ENCODE data around the gene TAF13.

TAF13 gene

DNA sequence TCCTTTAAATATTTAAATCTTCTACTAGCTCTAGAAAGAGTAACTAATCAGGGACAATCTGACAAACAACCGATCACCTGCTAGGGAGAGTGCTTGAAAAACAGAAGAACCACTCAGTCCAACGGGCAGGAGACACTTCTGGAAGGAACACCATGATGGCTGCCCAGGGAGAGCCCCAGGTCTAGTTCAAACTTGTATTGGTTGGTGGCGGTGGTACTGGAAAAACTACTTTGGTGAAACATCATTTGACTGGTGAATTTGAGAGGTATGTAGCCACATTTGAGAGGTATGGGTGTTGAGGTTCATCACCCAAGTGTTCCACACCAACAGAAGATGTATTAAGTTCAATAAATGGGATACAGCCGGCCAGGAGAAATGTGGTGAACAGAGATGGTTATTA lies 29.1 kb downstream of the TAF13 start:
- TF ChIP-seq, protein P1, sequence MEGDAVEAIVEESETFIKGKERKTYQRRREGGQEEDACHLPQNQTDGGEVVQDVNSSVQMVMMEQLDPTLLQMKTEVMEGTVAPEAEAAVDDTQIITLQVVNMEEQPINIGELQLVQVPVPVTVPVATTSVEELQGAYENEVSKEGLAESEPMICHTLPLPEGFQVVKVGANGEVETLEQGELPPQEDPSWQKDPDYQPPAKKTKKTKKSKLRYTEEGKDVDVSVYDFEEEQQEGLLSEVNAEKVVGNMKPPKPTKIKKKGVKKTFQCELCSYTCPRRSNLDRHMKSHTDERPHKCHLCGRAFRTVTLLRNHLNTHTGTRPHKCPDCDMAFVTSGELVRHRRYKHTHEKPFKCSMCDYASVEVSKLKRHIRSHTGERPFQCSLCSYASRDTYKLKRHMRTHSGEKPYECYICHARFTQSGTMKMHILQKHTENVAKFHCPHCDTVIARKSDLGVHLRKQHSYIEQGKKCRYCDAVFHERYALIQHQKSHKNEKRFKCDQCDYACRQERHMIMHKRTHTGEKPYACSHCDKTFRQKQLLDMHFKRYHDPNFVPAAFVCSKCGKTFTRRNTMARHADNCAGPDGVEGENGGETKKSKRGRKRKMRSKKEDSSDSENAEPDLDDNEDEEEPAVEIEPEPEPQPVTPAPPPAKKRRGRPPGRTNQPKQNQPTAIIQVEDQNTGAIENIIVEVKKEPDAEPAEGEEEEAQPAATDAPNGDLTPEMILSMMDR (IDR thresholded peaks at IDR 0.05; ENCODE audit: low read depth, low read length): no peak
- no peak for TF ChIP-seq EZH2phosphoT487 (IDR thresholded peaks at IDR 0.05; ENCODE audit: low read depth)
- H3K36me3 ChIP-seq (replicated peaks; ENCODE audit: low read depth, low read length): no peaks in the 10 kb centered on the region
- H4K20me1 ChIP-seq (ENCODE audit: insufficient read depth, low read length): no peaks in the 10 kb centered on the region
- H2AFZ ChIP-seq (ENCODE audit: low read depth, low read length): no peak overlapping the region
- no peaks in the 10 kb centered on the region for H3K4me1 ChIP-seq (ENCODE audit: low read length)
- no peaks in the 10 kb centered on the region for H3K27me3 ChIP-seq (ENCODE audit: low read depth, low read length)
- H3K79me2 ChIP-seq (ENCODE audit: low read length): no peaks in the 10 kb centered on the region
- no peaks in the 10 kb centered on the region for H3K9me3 ChIP-seq (ENCODE audit: insufficient read depth, low read length)
- H3K4me3 ChIP-seq (ENCODE audit: low read length): no peak overlapping the region
- no peak overlapping the region for H3K4me2 ChIP-seq (ENCODE audit: low read length)
- no peak overlapping the region for H3K27ac ChIP-seq (ENCODE audit: low read length)
- no peak overlapping the region for H3K9ac ChIP-seq (ENCODE audit: low read length)

DNA sequence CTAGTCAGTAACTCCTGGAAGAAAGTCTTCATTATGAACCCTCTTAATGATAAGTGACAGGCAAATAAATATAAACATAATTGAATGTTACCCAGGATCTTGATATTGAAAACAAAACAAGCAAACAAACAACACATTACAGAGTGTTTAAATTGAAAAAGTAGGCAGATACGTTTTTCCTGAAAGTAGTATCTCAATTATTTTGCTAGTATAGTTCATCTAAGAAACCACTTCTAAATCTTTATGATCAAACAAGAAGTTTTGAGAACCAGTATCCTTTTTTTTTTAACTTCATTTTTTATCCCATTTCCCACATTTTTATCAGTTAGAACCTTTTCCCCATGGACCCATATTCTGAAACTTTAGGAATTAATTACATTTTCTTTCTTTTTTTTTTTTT lies 30.2 kb downstream of the TAF13 start:
- Histone ChIP-seq H4K20me1 (ENCODE audit: insufficient read depth, low read length) (no peaks in the 10 kb centered on the region), H3K27ac (ENCODE audit: low read length) (no peak overlapping the region), H2AFZ (ENCODE audit: low read depth, low read length) (no peak overlapping the region), H3K4me1 (ENCODE audit: low read length) (no peaks in the 10 kb centered on the region), H3K79me2 (ENCODE audit: low read length) (peaks cover 6% of the 10 kb centered on the region), H3K36me3 (replicated peaks; ENCODE audit: low read depth, low read length) (no peaks in the 10 kb centered on the region), H3K27me3 (ENCODE audit: low read depth, low read length) (no peaks in the 10 kb centered on the region), H3K4me2 (ENCODE audit: low read length) (no peak overlapping the region), H3K9ac (ENCODE audit: low read length) (no peak overlapping the region), H3K4me3 (ENCODE audit: low read length) (no peak overlapping the region), H3K9me3 (ENCODE audit: insufficient read depth, low read length) (no peaks in the 10 kb centered on the region)
- TF ChIP-seq, protein P1 (IDR thresholded peaks at IDR 0.05; ENCODE audit: low read depth, low read length): no peak
- no peak for TF ChIP-seq EZH2phosphoT487 (IDR thresholded peaks at IDR 0.05; ENCODE audit: low read depth)

DNA sequence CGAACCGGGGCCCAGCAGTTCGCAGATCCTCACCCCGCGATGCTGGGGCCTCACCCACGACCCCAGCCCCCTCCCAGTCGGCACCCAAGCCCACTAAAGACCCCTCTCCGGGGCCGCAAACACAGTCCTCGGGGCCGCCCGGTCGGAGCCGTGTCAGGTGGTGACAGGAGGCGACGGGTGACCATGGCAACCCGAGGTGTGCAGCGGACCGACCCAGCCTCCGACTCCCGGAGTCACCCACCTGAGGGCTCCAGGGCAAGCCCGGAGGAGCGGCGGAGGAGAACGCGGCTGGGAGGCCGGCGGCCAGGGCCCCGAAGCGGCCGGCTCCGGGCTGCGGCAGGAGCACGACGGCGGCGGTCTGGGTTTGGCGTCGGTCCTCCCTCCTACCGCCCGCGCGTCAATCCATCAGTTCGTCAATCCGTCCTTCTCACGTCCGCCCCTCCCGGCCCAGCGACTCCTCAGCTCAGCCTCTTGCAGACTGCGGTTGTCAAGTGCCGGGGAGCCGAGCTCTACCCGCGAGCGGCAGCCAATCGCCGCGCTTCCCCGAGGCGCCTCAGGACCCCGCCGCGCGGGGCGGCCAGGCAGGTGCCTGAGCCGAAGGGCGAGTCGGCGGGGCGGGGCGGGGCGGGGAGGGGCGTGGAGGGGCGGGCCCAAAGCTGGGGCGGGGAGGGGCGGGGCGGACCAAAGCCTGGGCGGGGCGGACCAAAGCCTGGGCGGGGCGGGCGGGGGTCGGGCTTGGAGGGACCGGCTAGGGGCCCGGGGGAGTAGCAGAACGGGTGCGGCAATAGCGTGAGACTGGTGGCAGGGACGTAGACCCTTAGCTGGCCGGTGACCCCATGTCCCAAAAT lies 34.0 kb downstream of the TAF13 start, which contains the start of gene WDR47:
Gene WDR47, minus strand, starts transcription at position 482 of the 848 bp plus-strand sequence. CDS start 18,590 bp downstream, outside the sequence.
- H2AFZ ChIP-seq (ENCODE audit: low read depth, low read length): peak within 1 kb of the TSS; percentile 99
- peak within 1 kb of the TSS; percentile 75 for H3K9ac ChIP-seq (ENCODE audit: low read length)
- H3K9me3 ChIP-seq (ENCODE audit: insufficient read depth, low read length): no peaks in the 10 kb centered on the region
- TF ChIP-seq, protein P1 (IDR thresholded peaks at IDR 0.05; ENCODE audit: low read depth, low read length): no peak
- no peak for TF ChIP-seq EZH2phosphoT487 (IDR thresholded peaks at IDR 0.05; ENCODE audit: low read depth)
- H3K27ac ChIP-seq (ENCODE audit: low read length): peak within 1 kb of the TSS; percentile 64
- peaks cover 26% of the 10 kb centered on the region for H3K79me2 ChIP-seq (ENCODE audit: low read length)
- no peaks in the 10 kb centered on the region for H4K20me1 ChIP-seq (ENCODE audit: insufficient read depth, low read length)
- H3K27me3 ChIP-seq (ENCODE audit: low read depth, low read length): no peaks in the 10 kb centered on the region
- H3K4me3 ChIP-seq (ENCODE audit: low read length): peak within 1 kb of the TSS; percentile 95
- peaks cover 6% of the 10 kb centered on the region for H3K4me1 ChIP-seq (ENCODE audit: low read length)
- H3K36me3 ChIP-seq (replicated peaks; ENCODE audit: low read depth, low read length): no peaks in the 10 kb centered on the region
- H3K4me2 ChIP-seq (ENCODE audit: low read length): peak within 1 kb of the TSS; percentile 91

DNA sequence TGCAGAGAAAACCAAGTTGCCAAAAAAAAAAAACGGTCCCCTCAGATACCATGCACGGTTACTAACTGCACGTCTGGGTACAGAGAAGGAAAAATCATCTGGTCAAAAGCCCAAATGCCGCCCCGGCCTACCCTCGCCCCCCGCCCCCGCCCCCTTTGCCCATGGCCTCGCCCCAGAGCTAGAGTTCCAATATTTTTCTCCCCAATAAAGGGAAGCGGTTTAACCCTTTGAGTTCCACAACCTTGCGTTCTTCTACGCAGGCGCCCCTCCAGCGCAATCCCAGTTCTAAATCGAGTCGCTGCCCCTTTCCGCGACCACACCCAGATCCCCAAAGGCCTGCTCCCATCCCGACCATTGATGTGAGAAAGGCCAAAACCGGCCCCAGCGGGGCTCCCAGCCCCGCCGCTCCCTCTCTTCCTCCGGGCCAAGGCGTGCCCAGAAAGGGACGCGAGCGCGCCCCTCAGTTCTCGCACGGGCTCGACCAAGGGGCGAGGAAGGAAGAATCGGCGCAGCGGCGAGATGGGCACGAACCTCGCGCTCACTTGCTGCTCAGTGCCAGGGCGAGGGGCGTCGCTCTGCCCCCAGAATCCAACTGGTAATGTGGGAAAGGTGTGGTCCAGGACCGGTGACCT lies 34.7 kb downstream of the TAF13 start:
- Histone ChIP-seq H3K9ac (ENCODE audit: low read length) (peak overlapping the region; percentile 75), H3K4me1 (ENCODE audit: low read length) (peaks cover 6% of the 10 kb centered on the region)

More for the DNA sequence above, 34.7 kb downstream of the TAF13 start:
- H3K4me2 ChIP-seq (ENCODE audit: low read length): peak overlapping the region; percentile 76
- H3K9me3 ChIP-seq (ENCODE audit: insufficient read depth, low read length): no peaks in the 10 kb centered on the region
- H3K4me3 ChIP-seq (ENCODE audit: low read length): peak overlapping the region; percentile 95
- H4K20me1 ChIP-seq (ENCODE audit: insufficient read depth, low read length): no peaks in the 10 kb centered on the region
- H3K36me3 ChIP-seq (replicated peaks; ENCODE audit: low read depth, low read length): no peaks in the 10 kb centered on the region
- no peaks in the 10 kb centered on the region for H3K27me3 ChIP-seq (ENCODE audit: low read depth, low read length)
- peak overlapping the region; percentile 14 for H2AFZ ChIP-seq (ENCODE audit: low read depth, low read length)
- TF ChIP-seq, protein P1 (IDR thresholded peaks at IDR 0.05; ENCODE audit: low read depth, low read length): no peak
- no peak for TF ChIP-seq EZH2phosphoT487 (IDR thresholded peaks at IDR 0.05; ENCODE audit: low read depth)
- H3K27ac ChIP-seq (ENCODE audit: low read length): peak overlapping the region; percentile 64
- peaks cover 26% of the 10 kb centered on the region for H3K79me2 ChIP-seq (ENCODE audit: low read length)

All from OCI-LY3 (cell line).